22Rv1 (cell line): ENCODE results near the gene HOTAIR.

Experiments used
- H3K27ac ChIP-seq: fragments of 450-650 bp; 2 replicates; pipeline ENCODE4 v1.5.1; 2017
- CTCF ChIP-seq: fragments of 450-650 bp; IDR thresholded peaks from 2 replicates; pipeline ENCODE4 v1.5.1; 2017; ENCODE audit warnings: mild to moderate bottlenecking
- ZFX ChIP-seq: fragments of 450-650 bp; IDR thresholded peaks from 2 replicates; pipeline ENCODE4 v1.6.1; 2017; ENCODE audit warnings: antibody characterized with exemption, borderline replicate concordance

Gene HOTAIR

GRCh38 chr12:53948650-53949593 is 25.8 kb downstream of the HOTAIR start:
- TF ChIP-seq ZFX (no peak), CTCF (no peak; the same call in 1 of the 2 replicates)
- peak overlapping the region; percentile 66 for H3K27ac ChIP-seq

- H3K27ac ChIP-seq, result no peak overlapping the region
- no peak for TF ChIP-seq CTCF
Measured at GRCh38 chr12:53947743-53948142, 27.0 kb downstream of the HOTAIR start.

GRCh38 chr12:53944907-53945847 is 29.6 kb downstream of the HOTAIR start:
- H3K27ac ChIP-seq, result no peak overlapping the region
- TF ChIP-seq ZFX (no peak), CTCF (no peak)

GRCh38 chr12:53944209-53944608 is 30.5 kb downstream of the HOTAIR start:
- no peak for TF ChIP-seq ZFX
- no peak for TF ChIP-seq CTCF

GRCh38 chr12:53942467-53942997 is 32.2 kb downstream of the HOTAIR start:
- TF ChIP-seq CTCF, result no peak
- TF ChIP-seq ZFX, result no peak
- H3K27ac ChIP-seq, result no peak overlapping the region

More at GRCh38 chr12:53944209-53944608, 30.5 kb downstream of the HOTAIR start:
- no peak overlapping the region for H3K27ac ChIP-seq

GRCh38 chr12:53941750-53942149 is 33.0 kb downstream of the HOTAIR start:
- no peak overlapping the region for H3K27ac ChIP-seq
- TF ChIP-seq CTCF (no peak), ZFX (no peak)
